EL (cell line): Measurements from ENCODE around the gene KCNG3.

Experiments
- DNase-seq: peaks from one replicate; pipeline ENCODE4 v3.0.0-alpha.2; 2016

KCNG3 gene

DNA sequence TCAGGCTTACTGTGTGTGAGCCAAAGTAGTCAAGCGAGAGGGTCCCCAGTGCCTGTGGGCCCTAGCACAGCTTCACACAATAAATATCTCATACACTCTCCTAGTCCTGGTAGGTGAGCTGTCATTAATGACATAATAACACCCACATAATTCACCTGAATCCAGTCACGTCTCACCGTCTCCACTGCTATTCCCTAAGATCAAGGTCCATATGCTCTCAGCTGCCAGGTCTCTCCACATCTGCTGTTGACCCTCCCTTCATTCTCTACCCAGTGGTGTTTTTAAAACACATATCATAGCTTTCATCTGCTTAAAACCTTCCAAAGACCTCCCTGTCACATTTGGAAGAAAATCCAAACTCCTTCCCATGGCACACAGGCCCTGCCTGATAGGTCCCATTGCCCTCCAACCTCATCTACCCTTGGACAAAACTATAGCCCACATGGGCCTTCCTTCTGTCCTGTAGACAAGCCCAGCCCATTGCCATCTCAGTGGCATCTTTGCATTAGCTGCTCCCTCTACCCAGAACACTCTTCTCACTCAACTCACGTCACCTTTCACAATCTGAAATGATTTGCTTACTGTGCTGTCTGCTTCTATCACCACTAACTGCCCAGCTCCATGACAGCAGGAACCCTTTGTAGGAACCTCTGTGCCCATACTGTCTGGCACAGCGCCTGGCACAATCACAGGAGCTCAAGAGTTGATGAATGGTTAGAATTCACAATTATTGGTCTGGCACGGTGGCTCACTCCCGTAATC lies 7.5 kb downstream of the KCNG3 start:
- no peak for DNase-seq

- DNase-seq, result no peak
Measured at GRCh38 chr2:42480402-42480801, 13.4 kb downstream of the KCNG3 start.

GRCh38 chr2:42474765-42475454 lies 18.9 kb downstream of the KCNG3 start:
- DNase-seq, result no peak

DNA sequence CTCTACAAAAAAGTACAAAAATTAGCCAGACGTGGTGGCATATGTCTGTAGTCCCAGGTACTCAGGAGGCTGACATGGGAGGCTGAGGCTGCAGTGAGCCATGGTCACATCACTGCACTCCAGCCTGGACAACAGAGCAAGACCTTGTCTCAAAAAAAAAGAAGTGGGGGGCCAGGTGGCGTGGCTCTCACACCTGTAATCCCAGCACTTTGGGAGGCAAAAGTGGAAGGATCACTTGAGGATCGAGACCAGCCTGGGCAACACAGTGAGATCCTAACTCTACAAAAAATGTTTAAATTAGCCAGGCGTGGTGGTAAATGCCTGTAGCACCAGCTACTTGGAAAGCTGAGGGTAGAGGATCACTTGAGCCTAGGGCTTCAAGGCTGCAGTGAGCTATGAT lies 23.1 kb downstream of the KCNG3 start:
- DNase-seq, result no peak

DNA sequence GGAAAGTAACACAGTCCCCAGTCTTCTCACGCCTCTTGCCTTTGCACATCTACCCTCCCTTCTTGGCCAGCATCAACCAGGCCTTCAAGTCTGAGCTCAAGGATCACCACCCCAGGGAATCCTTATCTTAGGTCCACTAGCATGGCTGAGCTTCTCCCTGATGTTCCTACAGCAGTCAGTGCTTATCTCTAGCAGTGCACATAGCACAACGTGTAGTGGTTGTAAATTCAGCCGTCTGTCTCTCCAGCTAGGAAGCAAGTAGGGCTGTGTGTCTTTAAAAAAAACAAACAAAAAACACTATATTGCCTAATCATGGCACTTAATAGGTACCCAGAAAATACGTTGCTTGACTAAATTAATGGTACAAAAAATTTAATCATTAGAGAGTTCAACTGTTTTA lies 29.2 kb downstream of the KCNG3 start:
- DNase-seq, result no peak

- DNase-seq, result no peak
Measured at GRCh38 chr2:42463570-42463969, 30.2 kb downstream of the KCNG3 start.

DNA sequence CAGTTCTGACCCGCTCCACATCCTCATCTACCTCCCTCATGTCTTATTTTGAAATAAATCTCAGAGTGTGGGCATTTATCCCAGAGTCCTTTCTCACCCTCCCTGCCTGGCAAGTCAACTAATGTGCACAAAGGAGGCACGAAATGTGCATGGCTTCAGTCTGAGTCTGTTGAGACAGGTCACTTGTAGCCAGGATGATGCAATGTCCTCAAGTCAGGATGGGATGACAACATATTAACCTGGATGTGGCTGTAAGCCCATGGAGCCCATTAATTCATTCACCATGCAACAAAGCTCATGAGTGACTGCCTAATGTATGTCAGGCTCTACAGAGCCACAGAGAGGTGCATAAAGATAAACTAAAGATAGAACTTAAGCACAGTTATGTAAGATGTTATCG lies 34.5 kb downstream of the KCNG3 start:
- no peak for DNase-seq

GRCh38 chr2:42458396-42458795 lies 35.4 kb downstream of the KCNG3 start:
- no peak for DNase-seq

DNA sequence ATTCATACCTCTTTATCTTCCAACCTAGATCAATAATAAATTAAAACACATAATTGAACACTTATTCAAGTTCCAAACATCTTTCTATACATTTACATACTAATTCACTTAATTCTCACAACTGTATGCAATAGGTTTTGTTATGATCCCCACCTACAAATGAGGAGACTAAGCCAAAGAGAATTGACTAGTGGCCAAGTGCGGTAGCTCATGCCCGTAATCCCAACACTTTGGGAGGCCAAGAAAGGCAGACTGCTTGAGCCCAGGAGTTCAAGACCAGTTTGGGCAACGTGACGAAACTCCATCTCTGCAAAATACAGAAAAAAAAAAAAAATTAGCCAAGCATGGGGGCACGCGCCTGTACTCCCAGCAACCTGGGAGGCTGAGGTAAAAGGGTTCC lies 36.8 kb downstream of the KCNG3 start:
- no peak for DNase-seq

DNA sequence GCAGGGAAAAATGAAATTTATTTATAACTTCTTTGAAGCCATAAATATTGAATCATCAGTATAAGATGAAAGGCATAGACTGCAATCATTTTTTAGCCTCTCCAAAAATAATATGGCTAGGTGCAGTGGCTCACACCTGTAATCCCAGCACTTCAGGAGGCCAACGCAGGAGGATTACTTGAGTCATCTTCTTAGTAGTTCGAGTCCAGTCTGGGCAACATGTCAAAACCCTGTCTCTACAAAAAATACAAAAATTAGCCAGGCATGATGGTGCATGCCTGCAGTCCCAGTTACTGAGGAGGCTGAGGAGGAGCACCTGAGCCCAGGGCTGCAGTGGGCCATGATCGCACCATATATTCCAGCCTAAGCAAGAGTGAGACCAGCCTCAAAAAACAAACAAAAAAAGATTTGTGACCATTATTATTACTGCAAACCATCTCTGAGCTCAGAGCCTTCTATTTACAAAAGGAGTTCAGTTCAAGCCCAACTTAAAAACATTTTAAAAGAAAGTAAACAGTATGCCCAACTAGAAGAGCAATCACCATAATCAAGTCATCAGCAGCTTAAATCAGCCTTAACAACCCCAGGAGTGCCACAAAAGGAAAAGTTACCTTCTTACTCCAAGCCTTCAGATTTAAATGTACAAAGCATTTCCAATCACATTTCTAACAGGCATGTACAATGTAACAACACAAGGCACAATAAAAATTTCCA lies 37.5 kb downstream of the KCNG3 start:
- no peak for DNase-seq

GRCh38 chr2:42452545-42452944 lies 41.2 kb downstream of the KCNG3 start:
- no peak for DNase-seq

DNA sequence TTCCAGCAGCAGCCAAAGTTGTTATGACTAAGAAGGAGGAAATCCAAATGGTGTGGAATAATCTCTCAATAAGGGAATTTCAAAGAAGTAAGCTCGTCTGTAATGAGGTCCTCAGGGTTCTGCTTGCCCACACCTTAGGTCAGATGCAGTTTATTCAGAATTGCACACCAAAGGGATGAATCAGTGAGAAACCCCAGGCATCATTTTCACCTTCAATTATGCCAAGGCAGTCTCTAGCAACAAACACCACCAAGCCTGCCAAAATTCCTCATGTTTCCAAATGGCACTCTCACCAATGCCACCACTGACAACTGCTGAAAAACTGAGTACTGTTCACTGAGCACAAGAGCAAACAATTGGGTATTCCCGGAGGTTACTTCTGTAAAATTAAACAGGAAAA lies 43.6 kb downstream of the KCNG3 start:
- DNase-seq, result no peak

DNA sequence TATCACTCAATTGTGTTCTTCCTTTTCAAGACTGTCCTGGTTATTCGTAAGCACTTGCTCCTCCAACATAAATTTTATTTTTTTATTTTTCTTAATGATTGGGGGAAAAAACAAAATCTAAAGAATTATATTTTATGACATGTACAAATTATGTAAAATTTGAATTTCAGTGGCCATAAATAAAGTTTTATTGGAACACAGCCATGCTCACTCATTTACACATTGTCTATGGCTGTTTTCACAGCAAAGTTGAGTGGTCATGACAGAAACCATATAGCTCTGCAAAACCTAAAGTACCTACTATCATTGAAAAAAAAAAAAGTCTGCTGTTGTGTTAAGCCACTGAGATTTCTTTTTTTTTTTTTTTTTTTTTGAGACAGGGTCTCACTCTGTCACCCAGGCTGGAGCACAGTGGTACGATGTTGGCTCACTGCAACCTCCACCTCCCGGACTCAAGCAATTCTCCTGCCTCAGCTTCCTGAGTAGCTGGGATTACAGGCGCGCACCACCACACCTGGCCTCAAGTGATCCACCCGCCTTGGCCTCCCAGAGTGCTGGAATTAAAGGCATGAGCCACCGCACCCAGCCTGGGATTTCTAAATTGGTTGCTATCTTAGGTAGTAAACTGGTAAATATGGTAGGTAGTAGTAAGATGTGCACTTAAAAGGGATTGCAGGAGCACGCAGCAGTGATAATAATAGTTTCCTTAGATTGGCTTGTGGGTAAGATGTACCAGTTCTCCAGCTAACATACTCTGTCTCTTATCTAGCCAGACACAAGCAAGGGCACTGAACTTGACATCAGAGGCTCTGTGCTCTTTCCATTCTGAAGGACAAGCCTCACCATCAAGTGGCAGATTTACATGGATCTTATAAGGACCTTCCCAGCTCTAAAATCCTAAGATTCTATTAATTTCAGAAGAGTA lies 44.4 kb downstream of the KCNG3 start:
- DNase-seq, result no peak

DNA sequence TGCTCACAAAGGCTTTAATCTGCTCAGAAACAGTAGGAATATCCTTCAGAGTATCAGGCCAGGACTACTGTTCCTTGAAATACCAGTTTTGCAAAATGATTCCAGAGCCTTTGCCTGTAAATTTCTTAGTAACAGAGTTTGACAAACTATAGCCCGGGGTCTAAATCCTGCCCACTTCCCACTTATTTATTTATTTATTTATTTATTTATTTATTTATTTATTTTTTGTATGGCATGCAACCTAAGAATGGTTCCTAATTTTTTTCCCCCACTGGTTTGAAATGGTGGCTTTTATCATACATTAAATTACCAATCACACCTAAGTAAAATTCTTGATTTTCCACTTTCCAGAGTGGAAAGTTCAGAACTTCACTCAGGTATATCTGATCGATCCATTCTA lies 45.6 kb downstream of the KCNG3 start:
- DNase-seq, result no peak

DNA sequence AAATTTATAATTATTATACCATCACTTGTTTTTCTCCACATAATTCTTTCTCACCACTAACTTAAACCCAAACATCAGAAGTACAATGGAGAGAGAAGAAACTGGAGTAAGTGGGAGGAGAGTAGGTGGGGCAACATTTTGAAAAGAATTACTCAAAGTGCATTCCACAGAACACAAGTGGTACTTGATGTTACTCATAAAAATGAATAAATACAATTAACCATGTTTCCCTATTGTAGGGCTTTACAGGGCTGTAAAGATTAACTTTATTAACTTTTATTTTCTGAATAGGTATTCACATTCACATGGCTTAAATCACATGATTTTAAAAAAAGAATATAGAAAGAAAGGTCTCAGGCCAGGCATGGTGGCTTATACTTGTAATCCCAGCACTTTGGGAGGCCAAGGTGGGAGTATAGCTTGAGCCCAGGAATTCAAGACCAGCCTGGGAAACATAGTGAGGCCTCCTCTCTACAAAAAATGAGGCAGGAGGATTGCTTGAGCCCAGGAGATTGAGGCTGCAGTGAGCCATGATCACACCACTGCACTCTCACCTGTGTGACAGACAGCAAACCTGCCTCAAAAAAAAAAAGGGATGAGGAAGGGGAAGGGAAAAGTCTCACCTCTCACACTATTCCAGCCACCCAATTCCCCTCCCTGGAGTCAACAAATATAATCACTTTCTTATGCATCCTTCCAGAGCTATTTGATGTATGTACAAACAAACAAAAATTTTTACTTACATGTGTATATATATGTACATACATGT lies 47.1 kb downstream of the KCNG3 start:
- DNase-seq, result no peak

DNA sequence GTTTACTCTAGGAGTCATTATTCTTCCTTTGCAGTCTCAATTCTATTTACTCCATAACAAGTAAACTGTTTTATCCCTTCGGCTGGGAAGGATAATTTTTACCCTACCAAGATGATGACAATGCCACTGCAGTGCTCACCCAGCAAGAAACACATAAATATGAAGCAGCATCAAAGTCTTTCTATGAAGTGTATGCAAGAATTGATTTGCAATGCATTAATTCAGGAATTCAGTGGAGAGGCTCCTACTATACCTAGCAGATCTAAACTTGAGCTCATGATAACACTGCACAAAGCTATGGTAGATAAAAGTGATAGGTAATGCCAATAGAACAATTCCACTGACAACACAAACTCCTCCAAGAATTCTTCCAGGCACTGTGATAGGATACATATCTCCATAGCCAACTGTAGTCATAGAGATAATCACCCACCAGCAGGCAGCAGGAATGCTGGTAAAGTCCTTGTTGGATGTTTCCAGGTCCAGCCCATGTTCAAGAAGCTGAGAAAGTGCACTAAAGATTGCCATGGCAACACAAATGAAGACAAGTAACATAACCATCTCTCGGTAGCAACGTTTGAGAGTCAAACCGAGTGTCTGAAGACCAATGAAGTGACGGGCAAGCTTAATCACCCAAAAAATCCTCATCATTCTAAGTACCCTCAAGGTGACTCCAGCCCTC lies 49.9 kb downstream of the KCNG3 start:
- DNase-seq, result no peak

GRCh38 chr2:42442774-42443173 lies 51.0 kb downstream of the KCNG3 start:
- DNase-seq, result no peak

GRCh38 chr2:42438685-42439084 lies 55.1 kb downstream of the KCNG3 start:
- DNase-seq, result no peak

GRCh38 chr2:42436370-42436769 lies 57.4 kb downstream of the KCNG3 start:
- DNase-seq, result no peak

- no peak for DNase-seq
Measured at GRCh38 chr2:42435628-42436027, 58.2 kb downstream of the KCNG3 start.

GRCh38 chr2:42430188-42430587 lies 63.6 kb downstream of the KCNG3 start:
- DNase-seq, result no peak

DNA sequence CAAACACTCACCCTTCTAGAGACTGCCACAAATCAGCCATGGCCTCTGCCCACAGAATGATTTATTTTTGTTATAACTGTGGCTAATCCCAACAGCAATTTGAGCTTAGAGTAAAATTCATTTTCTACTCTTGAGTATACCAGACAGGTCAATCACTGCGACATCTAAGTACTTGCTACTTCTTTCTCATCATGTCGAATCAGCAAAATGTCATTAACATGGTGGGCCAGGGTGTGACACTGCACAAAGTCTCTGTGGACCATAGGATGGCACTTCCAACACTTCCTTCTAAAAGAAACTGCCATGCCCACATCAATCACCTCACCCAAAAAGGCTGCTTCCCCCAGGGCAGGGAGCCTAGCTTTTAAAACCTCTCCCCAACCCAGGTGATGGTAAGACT lies 64.4 kb downstream of the KCNG3 start:
- no peak for DNase-seq
